Gastroesophageal sphincter (tissue), 4 donors: Measurements from ENCODE around the gene AXIN2. TPM values are rescaled to one million over a fixed set of nuclear protein-coding genes. Genes with fewer than 3 reads are reported as not detected.

Source experiments
- ATAC-seq: fragments of 150-250 bp; one replicate; pipeline ENCODE4 v1.9.1; 2016; ENCODE audit warnings: mild to moderate bottlenecking, moderate library complexity
- H3K27ac ChIP-seq, 4 donors: fragments of 200-600 bp; sonication (generic) in 3 of 4; 1 replicate in 3 of 4; 2 replicates in 1 of 4; pipeline ENCODE4 v1.5.1; 2016 to 2019
- H3K27me3 ChIP-seq: fragments of 200-600 bp; sonication (generic); one replicate; pipeline ENCODE4 v1.5.1; 2019
- H3K36me3 ChIP-seq, 2 donors: fragments of 200-600 bp; sonication (generic); one replicate each; pipeline ENCODE4 v1.5.1; 2019; ENCODE audit warnings: control low read depth in 1 of 2
- H3K4me1 ChIP-seq, 3 donors: fragments of 200-600 bp; sonication (generic); 1 replicate in 2 of 3; 2 replicates in 1 of 3; pipeline ENCODE4 v1.5.1; 2016 to 2019; ENCODE audit warnings: control low read depth in 2 of 3
- H3K4me3 ChIP-seq, 2 donors: fragments of 200-600 bp; sonication (generic); one replicate each; pipeline ENCODE4 v1.5.1; 2019; ENCODE audit warnings: mild to moderate bottlenecking in 1 of 2, moderate library complexity in 1 of 2
- H3K9me3 ChIP-seq, 3 donors: fragments of 200-600 bp; sonication (generic); one replicate each; pipeline ENCODE4 v1.5.1; 2017 to 2019; ENCODE audit warnings: control low read depth in 2 of 3
- CTCF ChIP-seq, 4 experiments: fragments of 200-600 bp in 2 of 4; fragments of 450-650 bp in 2 of 4; sonication (generic) in 1 of 4; IDR thresholded peaks; one replicate each; pipeline ENCODE4 v1.5.1; 2017 to 2019; ENCODE audit warnings: antibody characterized with exemption in 4 of 4, mild to moderate bottlenecking in 2 of 4, moderate library complexity in 2 of 4
- EP300 ChIP-seq: sonication (generic); formaldehyde crosslinking; IDR thresholded peaks from one replicate; pipeline ENCODE4 v1.6.1; 2017; ENCODE audit warnings: antibody characterized with exemption, mild to moderate bottlenecking
- POLR2A ChIP-seq, 2 donors: fragments of 450-650 bp; IDR thresholded peaks; one replicate each; pipeline ENCODE4 v1.6.1; 2017; ENCODE audit warnings: antibody characterized with exemption in 2 of 2, mild to moderate bottlenecking in 2 of 2, moderate library complexity in 1 of 2
- POLR2AphosphoS5 ChIP-seq: sonication (generic); formaldehyde crosslinking; IDR thresholded peaks from one replicate; pipeline ENCODE4 v1.6.1; 2017; ENCODE audit warnings: antibody characterized with exemption
- WGBS, 2 donors: methylation state at CpG; one replicate each; pipeline ENCODE4 v1.1.5; 2018; ENCODE audit warnings: low coverage in 1 of 2; 5-methylcytosine and 5-hydroxymethylcytosine counted together
- total RNA-seq, 4 donors: library from RNA; depleted of rRNA; stranded (reverse); fragments of >200 nt; gene quantifications; one replicate each; pipeline ENCODE4 v1.1.0, GENCODE V29; 2016

The AXIN2 gene
- total RNA-seq, 4 donors from 2014 or later = 17.2 to 49.6 (median 40.5) TPM

DNA sequence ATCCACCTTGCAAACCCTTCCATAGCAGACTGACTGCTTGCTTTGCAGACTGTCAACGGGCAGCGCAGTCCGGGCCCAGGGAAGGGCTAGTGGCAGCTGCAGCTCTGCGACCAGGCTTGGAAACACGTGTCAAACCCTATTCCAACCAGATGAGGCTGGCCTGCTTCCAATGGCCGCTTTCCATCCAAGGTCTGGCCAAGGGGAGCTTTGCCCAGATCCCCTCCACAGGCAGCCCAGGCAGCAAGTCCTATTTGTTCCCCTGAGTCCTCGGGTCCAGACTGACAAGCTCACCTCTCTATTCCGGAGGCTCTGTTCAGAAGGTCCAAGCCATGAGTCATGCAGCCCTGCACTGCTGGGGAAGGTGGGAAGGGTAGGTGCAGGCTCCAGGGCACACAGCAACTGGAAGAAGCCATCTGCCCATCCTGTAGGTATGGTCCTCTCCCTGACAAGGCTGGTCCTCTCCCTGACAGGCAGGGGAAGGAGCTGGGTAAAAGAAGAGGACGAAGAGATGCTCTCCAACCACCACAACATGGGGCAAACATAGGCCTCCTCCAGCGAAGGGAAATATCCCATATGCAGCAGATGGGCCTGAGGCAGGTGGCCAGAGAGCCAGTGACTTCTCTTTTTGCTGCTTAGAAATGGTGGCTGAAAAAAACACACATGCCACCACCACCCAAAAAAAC is 22.6 kb upstream of the AXIN2 start:
- TF ChIP-seq POLR2A (IDR thresholded peaks at IDR 0.05) = no peak
- TF ChIP-seq EP300 = no peak
- no peak for TF ChIP-seq POLR2AphosphoS5
- no peak for TF ChIP-seq CTCF (IDR thresholded peaks at IDR 0.05)
- Histone ChIP-seq H3K4me1 (peaks cover 0 to 9% (median 0%) of the 10 kb centered on the region in 3 donors), H3K36me3 (no peaks in the 10 kb centered on the region), H3K27me3 (no peaks in the 10 kb centered on the region), H3K4me3 (no peak overlapping the region), H3K27ac (no peak overlapping the region), H3K9me3 (no peaks in the 10 kb centered on the region)
- no CpG with 5 or more reads among the region's 10 CpGs for WGBS, 2 donors
- no peak for ATAC-seq

GRCh38 chr17:65576939-65577338 is 15.5 kb upstream of the AXIN2 start:
- H3K27ac ChIP-seq = no peak overlapping the region
- TF ChIP-seq POLR2AphosphoS5 (no peak), CTCF (IDR thresholded peaks at IDR 0.05) (no peak), POLR2A (IDR thresholded peaks at IDR 0.05) (no peak), EP300 (no peak)
- H3K36me3 ChIP-seq = no peaks in the 10 kb centered on the region
- 81% methylated on average over 3 of the region's 12 CpGs; no CpG with 5 or more reads in 1 of the 2 donors for WGBS, 2 donors
- H3K27me3 ChIP-seq = no peaks in the 10 kb centered on the region
- no peaks in the 10 kb centered on the region for H3K4me1 ChIP-seq
- H3K9me3 ChIP-seq = no peaks in the 10 kb centered on the region
- no peak for ATAC-seq
- no peak overlapping the region for H3K4me3 ChIP-seq

GRCh38 chr17:65573282-65573602 is 11.8 kb upstream of the AXIN2 start:
- Histone ChIP-seq H3K4me1 (no peaks in the 10 kb centered on the region), H3K27me3 (no peaks in the 10 kb centered on the region), H3K27ac (no peak overlapping the region), H3K36me3 (no peaks in the 10 kb centered on the region), H3K4me3 (no peak overlapping the region), H3K9me3 (no peaks in the 10 kb centered on the region)
- WGBS, 2 donors = 86 to 88% methylated on average over 1 to 3 of the region's 5 CpGs
- TF ChIP-seq CTCF (IDR thresholded peaks at IDR 0.05) = no peak
- TF ChIP-seq POLR2AphosphoS5 = no peak
- TF ChIP-seq POLR2A (IDR thresholded peaks at IDR 0.05) = no peak
- TF ChIP-seq EP300 = no peak
- no peak for ATAC-seq

GRCh38 chr17:65572581-65573281 is 11.3 kb upstream of the AXIN2 start:
- Histone ChIP-seq H3K4me3 (no peak overlapping the region), H3K9me3 (no peaks in the 10 kb centered on the region), H3K4me1 (no peaks in the 10 kb centered on the region), H3K36me3 (no peaks in the 10 kb centered on the region), H3K27me3 (no peaks in the 10 kb centered on the region), H3K27ac (no peak overlapping the region)
- TF ChIP-seq CTCF (IDR thresholded peaks at IDR 0.05) (no peak), EP300 (no peak), POLR2AphosphoS5 (no peak), POLR2A (IDR thresholded peaks at IDR 0.05) (no peak)
- WGBS, 2 donors = 80 to 81% methylated on average over 8 to 9 of the region's 14 CpGs
- no peak for ATAC-seq

DNA sequence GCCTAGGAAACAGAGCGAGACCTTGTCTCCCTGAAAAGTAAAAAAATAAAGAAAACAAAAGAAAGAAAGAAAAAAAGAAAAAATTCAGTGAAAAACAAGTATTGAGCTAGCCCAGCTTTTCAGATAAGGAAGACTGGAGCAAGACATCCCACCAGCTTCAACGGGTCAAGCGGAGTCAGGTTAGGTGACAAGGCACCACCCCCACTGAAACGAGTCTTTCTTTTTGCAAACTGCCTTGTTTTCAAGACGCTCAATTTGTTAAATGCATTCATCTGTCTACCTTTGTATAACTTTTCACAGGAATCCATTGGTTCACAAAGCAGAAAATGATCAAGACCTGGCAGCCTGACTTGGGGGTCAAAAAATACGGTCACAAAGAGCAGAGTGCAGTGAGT is 10.7 kb upstream of the AXIN2 start:
- Histone ChIP-seq H3K27me3 (no peaks in the 10 kb centered on the region), H3K9me3 (no peaks in the 10 kb centered on the region), H3K4me1 (no peaks in the 10 kb centered on the region), H3K27ac (no peak overlapping the region), H3K4me3 (no peak overlapping the region), H3K36me3 (no peaks in the 10 kb centered on the region)
- no peak for ATAC-seq
- no peak for TF ChIP-seq CTCF (IDR thresholded peaks at IDR 0.05)
- TF ChIP-seq POLR2A (IDR thresholded peaks at IDR 0.05) = no peak
- TF ChIP-seq POLR2AphosphoS5 = no peak
- TF ChIP-seq EP300 = no peak
- 61 to 63% methylated on average over 4 to 5 of the region's 6 CpGs for WGBS, 2 donors
